Mucosa of stomach (tissue), 1 donor: ENCODE measurements around the gene SVOP.

Experiments
- H3K27me3 ChIP-seq: one replicate; pipeline ENCODE4 v1.7.0; 2013; ENCODE audit warnings: mild to moderate bottlenecking, low read length; ENCODE audit not compliant: control insufficient read depth, insufficient read depth
- H3K36me3 ChIP-seq: one replicate; pipeline ENCODE4 v1.7.0; 2013; ENCODE audit warnings: low read length; ENCODE audit not compliant: control insufficient read depth, insufficient read depth
- H3K4me1 ChIP-seq: one replicate; pipeline ENCODE4 v1.7.0; 2013; ENCODE audit warnings: mild to moderate bottlenecking, low read length; ENCODE audit not compliant: control insufficient read depth, insufficient read depth
- H3K4me3 ChIP-seq: one replicate; pipeline ENCODE4 v1.7.0; 2013; ENCODE audit warnings: low read length
- H3K9ac ChIP-seq: one replicate; pipeline ENCODE4 v1.7.0; 2013; ENCODE audit warnings: mild to moderate bottlenecking, low read length, moderate library complexity
- H3K9me3 ChIP-seq: one replicate; pipeline ENCODE4 v1.7.0; 2013; ENCODE audit warnings: mild to moderate bottlenecking, low read length, moderate library complexity; ENCODE audit not compliant: control insufficient read depth
- donor health status: Pancreatic carcinoma.

The SVOP gene

DNA sequence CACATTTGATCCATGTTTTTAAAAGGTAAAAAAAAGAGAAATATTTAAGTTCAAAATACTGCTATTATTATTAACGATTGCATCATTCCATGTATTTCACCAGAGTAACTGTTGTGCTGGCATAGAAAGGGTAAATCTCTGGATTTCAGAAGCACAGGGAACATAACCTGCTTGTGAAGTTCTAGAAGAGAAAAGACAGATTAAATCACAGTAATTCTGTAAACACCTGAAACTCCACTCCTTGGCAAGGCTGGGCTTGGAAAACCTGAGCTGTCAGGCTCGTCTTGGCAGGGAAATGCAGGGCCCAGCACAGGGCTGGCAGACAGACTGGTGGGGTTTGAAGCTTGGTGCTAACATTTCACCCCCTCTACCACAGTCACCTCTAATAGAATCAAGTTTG lies 35.1 kb downstream of the SVOP start:
- H3K4me1 ChIP-seq: no peaks in the 10 kb centered on the region
- no peak overlapping the region for H3K9ac ChIP-seq
- no peaks in the 10 kb centered on the region for H3K27me3 ChIP-seq
- no peaks in the 10 kb centered on the region for H3K9me3 ChIP-seq
- no peak overlapping the region for H3K4me3 ChIP-seq
- H3K36me3 ChIP-seq: no peaks in the 10 kb centered on the region

DNA sequence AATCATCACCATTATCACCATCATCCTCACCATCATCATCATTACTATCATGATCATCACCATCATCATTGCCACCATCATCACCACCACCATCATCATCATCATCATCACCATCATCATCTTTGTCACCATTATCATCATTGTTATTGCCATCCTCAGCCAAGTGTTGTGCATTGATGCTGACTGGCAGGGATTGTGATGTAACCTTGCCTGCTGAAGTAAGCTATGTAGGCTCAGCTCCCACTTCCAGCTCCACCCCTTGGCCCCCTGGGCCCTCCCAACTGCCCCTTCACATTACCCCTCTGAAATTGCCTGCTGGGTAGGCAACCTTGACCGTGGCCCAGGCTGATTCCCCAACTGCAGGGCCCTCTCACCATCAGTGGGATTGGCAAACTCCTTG lies 37.6 kb downstream of the SVOP start:
- H3K4me1 ChIP-seq: no peaks in the 10 kb centered on the region
- H3K4me3 ChIP-seq: no peak overlapping the region
- H3K36me3 ChIP-seq: no peaks in the 10 kb centered on the region
- H3K9ac ChIP-seq: no peak overlapping the region
- H3K27me3 ChIP-seq: no peaks in the 10 kb centered on the region
- no peaks in the 10 kb centered on the region for H3K9me3 ChIP-seq

DNA sequence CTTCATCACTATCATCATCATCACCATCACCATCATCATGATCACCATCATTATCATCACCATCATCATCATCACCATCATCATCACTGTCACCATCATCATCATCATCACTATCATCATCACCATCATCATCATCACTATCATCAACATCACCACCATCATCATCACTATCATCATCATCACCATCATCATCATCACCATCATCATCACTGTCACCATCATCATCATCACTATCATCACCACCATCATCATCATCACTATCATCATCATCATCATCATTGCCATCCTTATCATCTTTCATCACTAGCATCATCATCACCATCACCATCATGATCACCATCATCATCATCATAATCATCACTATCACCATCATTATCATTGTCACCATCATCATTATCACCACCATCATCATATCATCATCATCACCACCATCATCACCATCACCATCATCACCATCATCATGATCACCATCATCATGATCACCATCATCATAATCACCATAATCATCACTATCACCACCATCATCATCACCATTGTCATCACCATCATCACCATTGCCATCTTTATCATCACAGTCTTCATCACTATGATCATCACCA lies 38.1 kb downstream of the SVOP start:
- no peaks in the 10 kb centered on the region for H3K9me3 ChIP-seq
- no peaks in the 10 kb centered on the region for H3K36me3 ChIP-seq
- H3K27me3 ChIP-seq: no peaks in the 10 kb centered on the region

DNA sequence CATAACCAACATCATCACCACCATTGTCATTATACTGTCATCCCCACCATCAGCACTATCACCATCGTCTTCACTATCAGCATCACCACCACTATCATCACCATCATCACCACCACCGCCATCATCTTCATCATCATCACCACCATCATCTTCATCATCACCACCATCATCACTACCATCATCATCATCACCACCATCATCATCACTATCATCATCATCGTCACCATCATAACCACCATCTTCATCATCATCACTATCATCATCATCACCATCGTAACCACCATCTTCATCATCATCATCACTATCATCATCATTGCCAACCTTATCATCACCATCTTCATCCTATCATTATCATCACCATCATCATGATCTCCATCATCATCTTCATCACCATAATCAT lies 39.0 kb downstream of the SVOP start:
- Histone ChIP-seq H3K9ac (no peak overlapping the region), H3K36me3 (no peaks in the 10 kb centered on the region), H3K9me3 (no peaks in the 10 kb centered on the region), H3K4me1 (no peaks in the 10 kb centered on the region), H3K27me3 (no peaks in the 10 kb centered on the region), H3K4me3 (no peak overlapping the region)

More for the DNA sequence above, 38.1 kb downstream of the SVOP start:
- Histone ChIP-seq H3K4me1 (no peaks in the 10 kb centered on the region), H3K9ac (no peak overlapping the region), H3K4me3 (no peak overlapping the region)

DNA sequence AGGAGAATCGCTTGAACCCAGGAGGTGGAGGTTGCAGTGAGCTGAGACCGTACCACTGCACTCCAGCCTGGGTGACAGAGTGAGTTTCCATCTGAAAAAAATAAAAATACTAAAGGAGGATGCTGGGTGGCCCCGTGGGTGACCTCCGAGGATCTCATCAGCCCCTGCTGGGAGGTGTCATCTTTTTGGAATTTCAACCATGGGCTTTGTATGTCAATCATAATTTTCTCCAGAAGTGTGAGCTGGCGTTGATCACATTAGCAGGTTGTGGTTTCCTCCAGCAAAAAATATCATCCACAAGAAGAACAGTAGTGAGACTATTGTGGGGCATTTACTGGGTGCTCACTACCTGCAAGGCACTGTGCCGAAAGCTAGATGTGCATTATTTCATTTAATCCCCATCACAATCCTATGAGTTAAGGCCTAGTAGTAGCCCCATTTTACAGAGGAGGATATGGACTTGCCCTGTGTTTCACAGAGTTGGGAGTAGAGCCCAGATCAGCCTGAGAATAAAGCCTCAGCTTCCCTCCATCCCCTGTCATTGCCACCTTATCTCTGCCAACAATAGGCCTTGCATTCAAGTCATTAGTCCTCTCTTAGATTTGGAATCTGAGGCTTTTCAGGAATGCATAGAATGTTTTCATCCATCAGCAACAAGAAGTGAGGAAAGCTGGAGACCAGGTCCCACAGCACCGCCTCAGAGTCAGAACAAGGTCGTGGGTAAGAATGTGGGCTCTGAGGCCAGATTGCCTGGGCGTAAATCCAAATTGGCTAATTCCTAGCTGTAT lies 39.8 kb downstream of the SVOP start:
- H3K9ac ChIP-seq: no peak overlapping the region
- no peaks in the 10 kb centered on the region for H3K4me1 ChIP-seq
- H3K4me3 ChIP-seq: no peak overlapping the region
- no peaks in the 10 kb centered on the region for H3K36me3 ChIP-seq
- no peaks in the 10 kb centered on the region for H3K9me3 ChIP-seq
- H3K27me3 ChIP-seq: no peaks in the 10 kb centered on the region

GRCh38 chr12:108977360-108977759 lies 43.5 kb downstream of the SVOP start:
- Histone ChIP-seq H3K4me1 (no peaks in the 10 kb centered on the region), H3K36me3 (no peaks in the 10 kb centered on the region), H3K4me3 (no peak overlapping the region), H3K9ac (no peak overlapping the region), H3K9me3 (no peaks in the 10 kb centered on the region), H3K27me3 (no peaks in the 10 kb centered on the region)

DNA sequence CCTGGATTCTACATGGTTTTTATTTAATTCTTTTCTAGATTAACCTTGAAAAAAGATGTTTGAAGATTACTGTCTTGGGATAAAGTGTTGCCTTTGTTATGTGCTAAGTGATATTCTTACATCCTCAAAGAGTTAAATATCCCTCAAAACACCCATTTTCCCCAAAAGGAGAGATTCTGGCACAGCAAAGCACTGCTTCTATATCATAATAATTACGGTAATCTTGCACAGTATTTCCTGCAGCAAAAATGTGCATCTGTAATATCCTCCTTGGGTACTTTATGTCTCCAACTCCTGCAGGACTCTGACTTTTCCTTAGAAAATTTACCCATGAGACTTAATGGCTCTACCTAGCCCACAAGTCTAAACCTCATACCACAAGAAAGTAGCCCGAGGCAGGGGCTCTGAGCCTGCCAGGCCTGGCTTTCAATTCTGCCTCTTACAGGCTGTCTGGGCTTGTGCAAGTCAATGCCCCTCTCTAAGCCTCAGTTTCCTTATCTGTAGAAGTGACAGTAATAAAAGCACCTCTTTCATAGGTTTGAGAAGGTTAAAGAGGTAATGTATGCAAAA lies 45.8 kb downstream of the SVOP start:
- Histone ChIP-seq H3K36me3 (no peaks in the 10 kb centered on the region), H3K9me3 (no peaks in the 10 kb centered on the region), H3K9ac (no peak overlapping the region), H3K4me3 (no peak overlapping the region), H3K27me3 (no peaks in the 10 kb centered on the region), H3K4me1 (no peaks in the 10 kb centered on the region)

GRCh38 chr12:108973629-108974152 lies 47.2 kb downstream of the SVOP start:
- Histone ChIP-seq H3K4me3 (no peak overlapping the region), H3K36me3 (no peaks in the 10 kb centered on the region), H3K9me3 (no peaks in the 10 kb centered on the region), H3K27me3 (no peaks in the 10 kb centered on the region), H3K9ac (no peak overlapping the region), H3K4me1 (no peaks in the 10 kb centered on the region)

DNA sequence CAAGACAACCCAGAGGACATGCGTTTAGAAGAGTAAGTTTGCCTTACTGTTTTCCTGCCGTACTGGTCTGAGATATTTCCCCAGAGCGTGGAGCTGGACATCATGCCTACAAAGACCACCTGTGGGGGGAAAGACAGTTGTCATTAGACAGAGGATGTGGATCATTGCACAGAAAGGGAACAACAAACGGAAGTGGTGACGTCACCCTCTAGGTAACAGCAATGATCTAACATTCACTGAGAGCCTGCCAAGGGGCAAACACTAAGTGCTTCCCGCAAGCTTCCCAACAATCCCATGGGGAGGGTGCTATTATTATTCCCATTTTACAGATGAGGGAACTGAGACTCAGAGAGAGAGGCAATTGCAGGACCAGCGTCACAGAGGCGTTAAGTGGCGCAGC lies 48.5 kb downstream of the SVOP start:
- H3K9me3 ChIP-seq: no peaks in the 10 kb centered on the region
- H3K4me3 ChIP-seq: no peak overlapping the region
- no peaks in the 10 kb centered on the region for H3K27me3 ChIP-seq
- no peaks in the 10 kb centered on the region for H3K36me3 ChIP-seq
- no peaks in the 10 kb centered on the region for H3K4me1 ChIP-seq
- no peak overlapping the region for H3K9ac ChIP-seq

- no peak overlapping the region for H3K4me3 ChIP-seq
- no peak overlapping the region for H3K9ac ChIP-seq
- H3K4me1 ChIP-seq: no peaks in the 10 kb centered on the region
- no peaks in the 10 kb centered on the region for H3K9me3 ChIP-seq
- H3K36me3 ChIP-seq: no peaks in the 10 kb centered on the region
- H3K27me3 ChIP-seq: no peaks in the 10 kb centered on the region
These were observed 51.2 kb downstream of the SVOP start for GRCh38 chr12:108969622-108970021.

GRCh38 chr12:108967869-108968540 lies 52.9 kb downstream of the SVOP start:
- Histone ChIP-seq H3K27me3 (no peaks in the 10 kb centered on the region), H3K9me3 (no peaks in the 10 kb centered on the region), H3K4me1 (no peaks in the 10 kb centered on the region)

More at GRCh38 chr12:108967869-108968540, 52.9 kb downstream of the SVOP start:
- Histone ChIP-seq H3K9ac (no peak overlapping the region), H3K4me3 (no peak overlapping the region), H3K36me3 (no peaks in the 10 kb centered on the region)
